ENCODE measurements around the gene PIK3R4.

The PIK3R4 gene

GRCh38 chr3:130636480-130637234 is 110.0 kb downstream of the PIK3R4 start:
- H3K4me3 ChIP-seq (replicated peaks; ENCODE audit: low read depth, low read length), result no peak overlapping the region
- no peak for DNase-seq (ENCODE audit: extremely low read depth, low read depth)
- TF ChIP-seq, protein P1, sequence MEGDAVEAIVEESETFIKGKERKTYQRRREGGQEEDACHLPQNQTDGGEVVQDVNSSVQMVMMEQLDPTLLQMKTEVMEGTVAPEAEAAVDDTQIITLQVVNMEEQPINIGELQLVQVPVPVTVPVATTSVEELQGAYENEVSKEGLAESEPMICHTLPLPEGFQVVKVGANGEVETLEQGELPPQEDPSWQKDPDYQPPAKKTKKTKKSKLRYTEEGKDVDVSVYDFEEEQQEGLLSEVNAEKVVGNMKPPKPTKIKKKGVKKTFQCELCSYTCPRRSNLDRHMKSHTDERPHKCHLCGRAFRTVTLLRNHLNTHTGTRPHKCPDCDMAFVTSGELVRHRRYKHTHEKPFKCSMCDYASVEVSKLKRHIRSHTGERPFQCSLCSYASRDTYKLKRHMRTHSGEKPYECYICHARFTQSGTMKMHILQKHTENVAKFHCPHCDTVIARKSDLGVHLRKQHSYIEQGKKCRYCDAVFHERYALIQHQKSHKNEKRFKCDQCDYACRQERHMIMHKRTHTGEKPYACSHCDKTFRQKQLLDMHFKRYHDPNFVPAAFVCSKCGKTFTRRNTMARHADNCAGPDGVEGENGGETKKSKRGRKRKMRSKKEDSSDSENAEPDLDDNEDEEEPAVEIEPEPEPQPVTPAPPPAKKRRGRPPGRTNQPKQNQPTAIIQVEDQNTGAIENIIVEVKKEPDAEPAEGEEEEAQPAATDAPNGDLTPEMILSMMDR (IDR thresholded peaks at IDR 0.05; ENCODE audit: low read depth, low read length, missing control alignments), result no peak

DNA sequence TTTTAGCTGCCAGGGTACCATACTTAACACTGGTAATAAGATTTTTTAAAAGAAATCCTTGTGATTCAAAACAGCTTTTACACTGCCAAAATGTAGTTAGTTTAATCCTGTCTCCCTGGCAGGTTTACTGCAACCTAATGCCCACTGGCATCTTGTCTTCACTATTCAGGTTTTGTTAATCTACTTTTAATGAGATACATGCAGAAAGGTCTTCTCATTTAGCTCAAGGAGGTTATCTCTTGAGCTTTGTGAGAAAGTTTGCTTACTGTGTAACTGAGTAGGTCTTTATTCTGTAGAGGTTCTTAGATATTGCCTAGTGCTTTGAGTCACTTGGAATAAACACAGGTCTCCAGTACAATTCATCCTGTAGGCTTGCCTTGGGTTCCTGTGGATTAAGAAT is 110.7 kb downstream of the PIK3R4 start:
- H3K4me3 ChIP-seq (replicated peaks; ENCODE audit: low read depth, low read length), result no peak overlapping the region
- DNase-seq (ENCODE audit: extremely low read depth, low read depth), result no peak
- TF ChIP-seq, protein P1 (IDR thresholded peaks at IDR 0.05; ENCODE audit: low read depth, low read length, missing control alignments), result no peak

GRCh38 chr3:130635285-130635684 is 111.3 kb downstream of the PIK3R4 start:
- H3K4me3 ChIP-seq (replicated peaks; ENCODE audit: low read depth, low read length), result no peak overlapping the region
- TF ChIP-seq, protein P1 (IDR thresholded peaks at IDR 0.05; ENCODE audit: low read depth, low read length, missing control alignments), result no peak
- no peak for DNase-seq (ENCODE audit: extremely low read depth, low read depth)

Data from HFF-Myc (cell line).